Upper lobe of right lung (tissue), 1 donor: Measurements from ENCODE around the gene BNC2. TPM values are rescaled to one million over a fixed set of nuclear protein-coding genes. Genes with fewer than 3 reads are reported as not detected.

ENCODE experiments used
- ATAC-seq: fragments of 200-7000 bp; cut with Tn5 transposase; one replicate; pipeline ENCODE4 v1.9.1; 2020; ENCODE audit warnings: mild to moderate bottlenecking, moderate library complexity
- DNase-seq: peaks from one replicate; pipeline ENCODE4 v3.0.0-alpha.2; 2020
- H3K27ac ChIP-seq: fragments of 200-600 bp; one replicate; pipeline ENCODE4 v1.8.0; 2022
- H3K27me3 ChIP-seq: fragments of 200-600 bp; one replicate; pipeline ENCODE4 v1.8.0; 2022; ENCODE audit warnings: mild to moderate bottlenecking
- H3K36me3 ChIP-seq: fragments of 200-600 bp; one replicate; pipeline ENCODE4 v1.8.0; 2022
- H3K4me1 ChIP-seq: fragments of 200-600 bp; one replicate; pipeline ENCODE4 v1.8.0; 2022
- H3K4me3 ChIP-seq: fragments of 200-600 bp; one replicate; pipeline ENCODE4 v1.8.0; 2022; ENCODE audit warnings: mild to moderate bottlenecking
- H3K9me3 ChIP-seq: fragments of 200-600 bp; one replicate; pipeline ENCODE4 v1.8.0; 2022
- intact Hi-C: fragments of 100-400 bp; cut with DNase I; formaldehyde crosslinking; loops from one replicate; pipeline ENCODE4 v1.11.0; 2022
- total RNA-seq: library from RNA; stranded (reverse); fragmentation: NEBNext Ultra II Directional; extraction: Animal tissue kit (Norgen Biotek cat#: 25700); gene quantifications from one replicate; pipeline ENCODE4 v1.2.1, GENCODE V29; 2021
- TF ChIP-seq, protein P1 (sequence below): fragments of 200-600 bp; IDR thresholded peaks from one replicate; pipeline ENCODE4 v1.8.0; 2022; ENCODE audit warnings: antibody characterized with exemption
- donor health status: DM: no; HTN: yes; CAD: no; lungs with severe emphysema.

The BNC2 gene
- total RNA-seq, 1 donor from 2014 or later = 18.1 TPM

DNA sequence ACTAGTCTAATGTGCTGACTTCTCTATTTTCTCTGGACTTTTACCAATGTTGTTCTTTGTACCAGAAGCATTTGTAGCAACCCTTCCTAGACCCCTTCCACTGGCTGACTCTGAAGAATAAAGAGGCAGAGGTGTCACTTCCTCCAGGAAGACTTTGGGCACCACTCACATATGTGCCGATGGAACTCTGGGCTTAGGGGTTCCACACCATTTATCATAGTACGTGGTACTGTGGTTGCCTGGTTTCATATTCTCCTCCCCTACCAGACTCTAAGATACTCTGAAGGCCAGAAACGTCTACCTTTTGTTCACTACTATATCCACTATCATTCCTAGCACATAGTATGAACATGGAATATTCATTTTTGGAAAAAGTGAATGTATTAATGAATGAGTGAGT lies 88.0 kb downstream of the BNC2 start:
- H3K27me3 ChIP-seq = no peaks in the 10 kb centered on the region
- H3K27ac ChIP-seq = no peak overlapping the region
- H3K9me3 ChIP-seq = no peaks in the 10 kb centered on the region
- no peak for DNase-seq
- H3K4me3 ChIP-seq = no peak overlapping the region
- no peak for ATAC-seq
- H3K4me1 ChIP-seq = no peaks in the 10 kb centered on the region
- TF ChIP-seq, protein P1, sequence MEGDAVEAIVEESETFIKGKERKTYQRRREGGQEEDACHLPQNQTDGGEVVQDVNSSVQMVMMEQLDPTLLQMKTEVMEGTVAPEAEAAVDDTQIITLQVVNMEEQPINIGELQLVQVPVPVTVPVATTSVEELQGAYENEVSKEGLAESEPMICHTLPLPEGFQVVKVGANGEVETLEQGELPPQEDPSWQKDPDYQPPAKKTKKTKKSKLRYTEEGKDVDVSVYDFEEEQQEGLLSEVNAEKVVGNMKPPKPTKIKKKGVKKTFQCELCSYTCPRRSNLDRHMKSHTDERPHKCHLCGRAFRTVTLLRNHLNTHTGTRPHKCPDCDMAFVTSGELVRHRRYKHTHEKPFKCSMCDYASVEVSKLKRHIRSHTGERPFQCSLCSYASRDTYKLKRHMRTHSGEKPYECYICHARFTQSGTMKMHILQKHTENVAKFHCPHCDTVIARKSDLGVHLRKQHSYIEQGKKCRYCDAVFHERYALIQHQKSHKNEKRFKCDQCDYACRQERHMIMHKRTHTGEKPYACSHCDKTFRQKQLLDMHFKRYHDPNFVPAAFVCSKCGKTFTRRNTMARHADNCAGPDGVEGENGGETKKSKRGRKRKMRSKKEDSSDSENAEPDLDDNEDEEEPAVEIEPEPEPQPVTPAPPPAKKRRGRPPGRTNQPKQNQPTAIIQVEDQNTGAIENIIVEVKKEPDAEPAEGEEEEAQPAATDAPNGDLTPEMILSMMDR = no peak
- intact Hi-C loops = no loop called here
- no peaks in the 10 kb centered on the region for H3K36me3 ChIP-seq

DNA sequence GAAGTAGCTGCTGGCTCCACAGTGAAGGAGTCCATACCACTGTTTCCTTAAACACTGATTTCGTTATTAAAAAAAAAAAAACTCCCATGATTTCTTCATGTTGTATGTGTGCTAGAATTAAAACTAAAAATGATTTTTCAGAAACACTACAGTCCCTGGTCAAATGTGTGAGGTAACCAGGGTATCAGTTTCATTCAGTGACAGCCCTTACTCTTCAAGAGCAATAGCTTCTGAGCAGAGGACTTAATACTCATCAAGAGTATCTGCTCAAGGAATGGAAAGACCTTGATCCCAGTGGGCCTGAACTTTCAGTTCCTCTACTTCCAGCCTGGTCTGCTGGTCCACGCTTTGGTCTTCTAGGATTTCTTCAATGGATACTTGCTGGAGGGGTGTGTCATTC lies 95.1 kb downstream of the BNC2 start:
- Histone ChIP-seq H3K27me3 (no peaks in the 10 kb centered on the region), H3K36me3 (no peaks in the 10 kb centered on the region), H3K9me3 (no peaks in the 10 kb centered on the region), H3K4me3 (no peak overlapping the region), H3K27ac (no peak overlapping the region), H3K4me1 (no peaks in the 10 kb centered on the region)
- ATAC-seq = no peak
- no peak for DNase-seq
- TF ChIP-seq, protein P1 = no peak
- intact Hi-C loops = no loop called here

DNA sequence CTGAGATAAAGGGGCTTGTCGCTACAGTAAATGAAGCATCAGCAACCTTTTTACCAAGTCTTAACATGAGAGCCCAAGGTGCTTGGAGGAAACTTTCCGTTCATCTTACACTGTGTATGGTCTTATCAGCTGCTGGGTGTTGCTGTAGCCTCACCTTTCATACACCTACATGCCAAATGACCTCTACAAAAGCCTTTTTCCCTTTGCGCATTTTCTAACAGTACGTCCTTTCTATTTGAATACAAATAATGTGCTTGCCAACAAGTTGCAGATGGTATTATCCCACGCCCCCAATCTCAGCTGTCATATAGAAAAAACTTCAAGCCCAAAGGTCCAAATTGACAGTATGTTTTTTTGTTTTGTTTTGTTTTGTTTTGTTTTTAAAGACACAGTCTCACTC lies 96.9 kb downstream of the BNC2 start:
- ATAC-seq (no peak), DNase-seq (no peak)
- no peaks in the 10 kb centered on the region for H3K4me1 ChIP-seq
- no peaks in the 10 kb centered on the region for H3K27me3 ChIP-seq
- TF ChIP-seq, protein P1 = no peak
- no peaks in the 10 kb centered on the region for H3K9me3 ChIP-seq
- no peak overlapping the region for H3K4me3 ChIP-seq
- no peaks in the 10 kb centered on the region for H3K36me3 ChIP-seq
- no peak overlapping the region for H3K27ac ChIP-seq
- intact Hi-C loops = no loop called here

GRCh38 chr9:16773116-16773515 lies 97.4 kb downstream of the BNC2 start:
- intact Hi-C loops = no loop called here
- H3K4me3 ChIP-seq = no peak overlapping the region
- no peak overlapping the region for H3K27ac ChIP-seq
- no peaks in the 10 kb centered on the region for H3K36me3 ChIP-seq
- no peak for ATAC-seq
- no peaks in the 10 kb centered on the region for H3K27me3 ChIP-seq
- no peaks in the 10 kb centered on the region for H3K9me3 ChIP-seq
- no peaks in the 10 kb centered on the region for H3K4me1 ChIP-seq
- DNase-seq = no peak
- TF ChIP-seq, protein P1 = no peak

- TF ChIP-seq, protein P1 = no peak
- Histone ChIP-seq H3K9me3 (no peaks in the 10 kb centered on the region), H3K27me3 (no peaks in the 10 kb centered on the region), H3K27ac (no peak overlapping the region), H3K4me1 (no peaks in the 10 kb centered on the region), H3K4me3 (no peak overlapping the region), H3K36me3 (no peaks in the 10 kb centered on the region)
- ATAC-seq = no peak
- DNase-seq = no peak
- intact Hi-C loops = no loop called here
Measured at GRCh38 chr9:16771356-16771755, 99.1 kb downstream of the BNC2 start.

DNA sequence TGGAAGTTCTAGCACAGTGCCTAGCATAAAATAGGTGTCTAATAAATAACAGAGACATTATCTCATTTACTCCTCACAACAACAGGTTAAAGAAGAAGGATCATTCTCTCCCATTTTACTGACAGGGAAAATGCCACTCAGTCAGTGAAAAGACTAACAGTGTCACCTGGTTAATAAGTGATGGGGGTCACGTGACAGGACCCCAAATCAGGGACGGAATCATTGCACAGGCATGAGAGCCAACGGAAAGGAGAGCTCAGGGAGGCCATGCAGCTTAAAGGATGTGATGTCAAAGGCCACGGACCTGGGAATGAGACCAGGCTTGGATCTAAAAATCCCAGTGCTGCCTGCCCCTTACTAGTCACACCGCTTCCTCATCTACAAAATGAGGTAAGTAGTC lies 101.2 kb downstream of the BNC2 start:
- no peaks in the 10 kb centered on the region for H3K36me3 ChIP-seq
- H3K27ac ChIP-seq = no peak overlapping the region
- DNase-seq = no peak
- intact Hi-C loops = no loop called here
- no peaks in the 10 kb centered on the region for H3K27me3 ChIP-seq
- TF ChIP-seq, protein P1 = no peak
- ATAC-seq = no peak
- no peak overlapping the region for H3K4me3 ChIP-seq
- H3K4me1 ChIP-seq = no peaks in the 10 kb centered on the region
- no peaks in the 10 kb centered on the region for H3K9me3 ChIP-seq
